Ishikawa (cell line): Measurements from ENCODE around the gene MEIG1.

ENCODE experiments used
- CEBPB ChIP-seq: IDR thresholded peaks from 2 replicates; pipeline ENCODE4 v1.6.1; 2012
- FOXM1 ChIP-seq: IDR thresholded peaks from 2 replicates; pipeline ENCODE4 v1.6.1; 2012; ENCODE audit warnings: low read depth, borderline replicate concordance
- NFIC ChIP-seq: IDR thresholded peaks from 2 replicates; pipeline ENCODE4 v1.6.1; 2012
- RAD21 ChIP-seq: IDR thresholded peaks from 2 replicates; pipeline ENCODE4 v1.6.1; 2012; ENCODE audit warnings: low read depth
- TAF1 ChIP-seq: IDR thresholded peaks from 2 replicates; pipeline ENCODE4 v1.6.1; 2012; ENCODE audit warnings: low read depth, mild to moderate bottlenecking
- TCF12 ChIP-seq: IDR thresholded peaks from 2 replicates; pipeline ENCODE4 v1.6.1; 2012; ENCODE audit warnings: low read depth
- TEAD4 ChIP-seq: IDR thresholded peaks from 2 replicates; pipeline ENCODE4 v1.6.1; 2012
- ZBTB7A ChIP-seq: IDR thresholded peaks from 2 replicates; pipeline ENCODE4 v1.6.1; 2012; ENCODE audit warnings: low read depth
- TF ChIP-seq, protein P1 (sequence below): IDR thresholded peaks from 2 replicates; pipeline ENCODE4 v1.6.1; 2012; ENCODE audit warnings: low read depth, mild to moderate bottlenecking
- TF ChIP-seq, protein P2 (sequence below): IDR thresholded peaks from 2 replicates; pipeline ENCODE4 v1.6.1; 2012
- TF ChIP-seq, protein P3 (sequence below): IDR thresholded peaks from 2 replicates; pipeline ENCODE4 v1.6.1; 2012

DNA sequence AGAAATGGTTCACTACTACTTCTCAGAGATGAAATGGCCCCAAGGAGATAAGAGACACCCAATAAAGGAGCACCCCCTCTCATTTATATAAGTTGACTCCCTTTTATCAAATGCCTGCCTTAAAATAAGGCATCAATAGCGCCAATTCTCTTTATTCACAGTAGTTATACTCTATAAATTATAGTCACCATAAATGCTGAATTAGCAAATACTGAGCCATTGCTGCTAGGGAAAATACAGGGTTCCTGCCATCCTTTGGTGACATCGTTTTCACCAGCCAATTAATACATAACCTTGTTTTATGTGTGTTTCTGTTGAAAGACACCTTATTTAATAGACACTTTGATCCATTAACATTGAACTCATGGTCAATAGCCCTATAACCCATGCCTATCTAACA lies 33.9 kb upstream of the MEIG1 start:
- no peak for TF ChIP-seq RAD21
- no peak for TF ChIP-seq FOXM1
- TF ChIP-seq, protein P1, sequence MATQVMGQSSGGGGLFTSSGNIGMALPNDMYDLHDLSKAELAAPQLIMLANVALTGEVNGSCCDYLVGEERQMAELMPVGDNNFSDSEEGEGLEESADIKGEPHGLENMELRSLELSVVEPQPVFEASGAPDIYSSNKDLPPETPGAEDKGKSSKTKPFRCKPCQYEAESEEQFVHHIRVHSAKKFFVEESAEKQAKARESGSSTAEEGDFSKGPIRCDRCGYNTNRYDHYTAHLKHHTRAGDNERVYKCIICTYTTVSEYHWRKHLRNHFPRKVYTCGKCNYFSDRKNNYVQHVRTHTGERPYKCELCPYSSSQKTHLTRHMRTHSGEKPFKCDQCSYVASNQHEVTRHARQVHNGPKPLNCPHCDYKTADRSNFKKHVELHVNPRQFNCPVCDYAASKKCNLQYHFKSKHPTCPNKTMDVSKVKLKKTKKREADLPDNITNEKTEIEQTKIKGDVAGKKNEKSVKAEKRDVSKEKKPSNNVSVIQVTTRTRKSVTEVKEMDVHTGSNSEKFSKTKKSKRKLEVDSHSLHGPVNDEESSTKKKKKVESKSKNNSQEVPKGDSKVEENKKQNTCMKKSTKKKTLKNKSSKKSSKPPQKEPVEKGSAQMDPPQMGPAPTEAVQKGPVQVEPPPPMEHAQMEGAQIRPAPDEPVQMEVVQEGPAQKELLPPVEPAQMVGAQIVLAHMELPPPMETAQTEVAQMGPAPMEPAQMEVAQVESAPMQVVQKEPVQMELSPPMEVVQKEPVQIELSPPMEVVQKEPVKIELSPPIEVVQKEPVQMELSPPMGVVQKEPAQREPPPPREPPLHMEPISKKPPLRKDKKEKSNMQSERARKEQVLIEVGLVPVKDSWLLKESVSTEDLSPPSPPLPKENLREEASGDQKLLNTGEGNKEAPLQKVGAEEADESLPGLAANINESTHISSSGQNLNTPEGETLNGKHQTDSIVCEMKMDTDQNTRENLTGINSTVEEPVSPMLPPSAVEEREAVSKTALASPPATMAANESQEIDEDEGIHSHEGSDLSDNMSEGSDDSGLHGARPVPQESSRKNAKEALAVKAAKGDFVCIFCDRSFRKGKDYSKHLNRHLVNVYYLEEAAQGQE: no peak
- TF ChIP-seq ZBTB7A: no peak
- TF ChIP-seq, protein P2, sequence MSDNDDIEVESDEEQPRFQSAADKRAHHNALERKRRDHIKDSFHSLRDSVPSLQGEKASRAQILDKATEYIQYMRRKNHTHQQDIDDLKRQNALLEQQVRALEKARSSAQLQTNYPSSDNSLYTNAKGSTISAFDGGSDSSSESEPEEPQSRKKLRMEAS: no peak
- no peak for TF ChIP-seq TCF12
- TF ChIP-seq NFIC: no peak
- TF ChIP-seq CEBPB: no peak
- no peak for TF ChIP-seq TAF1
- TF ChIP-seq, protein P3, sequence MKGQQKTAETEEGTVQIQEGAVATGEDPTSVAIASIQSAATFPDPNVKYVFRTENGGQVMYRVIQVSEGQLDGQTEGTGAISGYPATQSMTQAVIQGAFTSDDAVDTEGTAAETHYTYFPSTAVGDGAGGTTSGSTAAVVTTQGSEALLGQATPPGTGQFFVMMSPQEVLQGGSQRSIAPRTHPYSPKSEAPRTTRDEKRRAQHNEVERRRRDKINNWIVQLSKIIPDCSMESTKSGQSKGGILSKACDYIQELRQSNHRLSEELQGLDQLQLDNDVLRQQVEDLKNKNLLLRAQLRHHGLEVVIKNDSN: no peak
- no peak for TF ChIP-seq TEAD4
